K562 (cell line): ENCODE measurements around the gene MACROH2A2. TPM values are rescaled to one million over a fixed set of nuclear protein-coding genes. Genes with fewer than 3 reads are reported as not detected.

Experiments used
- ATAC-seq: fragments of 200-7000 bp; cut with Tn5 transposase; 3 replicates; pipeline ENCODE4 v1.9.1; 2020; ENCODE audit warnings: moderate library complexity
- BruUV-seq: library from RNA; stranded (reverse); fragments of 400-500 nt; replicated peaks from 2 replicates; lab custom pipeline; 2021; lab: Mats Ljungman, UMichigan
- CTCF ChIA-PET: fragments of 300-600 bp; formaldehyde crosslinking; extraction: SDS; loops from one replicate; lab custom pipeline; 2021; ENCODE audit warnings: low intra/inter-chr PET ratio; lab: Yijun Ruan, JAX
- POLR2A ChIA-PET: fragments of 300-600, 350-650 bp; sonication (Branson Sonifier 250); formaldehyde crosslinking; extraction: SDS; loops from one replicate; lab custom pipeline; 2021; ENCODE audit warnings: antibody characterized with exemption, inconsistent platforms; lab: Yijun Ruan, JAX
- DNase-seq, 4 experiments: peaks; one replicate each; pipeline versions ENCODE4 v3.0.0 to v3.0.0-alpha.2; 2011 to 2018; ENCODE audit warnings: low spot score in 3 of 4, mixed read lengths in 3 of 4; ENCODE audit errors: extremely low read depth in 1 of 4
- FAIRE-seq: peaks from 2 replicates; lab custom pipeline; 2011; peaks lifted over from hg19 to GRCh38; lab: Jason Lieb, UNC
- H2AFZ ChIP-seq: 2 replicates; pipeline ENCODE4 v1.6.0; 2011; ENCODE audit warnings: low read depth, low read length, control low read depth, inconsistent platforms
- H3K27ac ChIP-seq: fragments of 200-600 bp; 3 replicates; pipeline ENCODE4 v1.8.0; 2011; ENCODE audit warnings: low read depth, mild to moderate bottlenecking, control low read depth, inconsistent platforms, low read length, moderate library complexity, mixed read lengths; ENCODE audit errors: extremely low read depth
- H3K27me3 ChIP-seq, 2 experiments: fragments of 300-600 bp in 1 of 2; 2 replicates in 1 of 2; 3 replicates in 1 of 2; pipeline versions ENCODE4 v1.6.0 to v1.8.0; 2011; ENCODE audit warnings: inconsistent platforms in 2 of 2, low read length in 2 of 2, mild to moderate bottlenecking in 1 of 2, mixed read lengths in 1 of 2, moderate library complexity in 1 of 2; ENCODE audit not compliant: control insufficient read depth in 2 of 2, insufficient read depth in 2 of 2
- H3K36me3 ChIP-seq: fragments of 300-600 bp; 3 replicates; pipeline ENCODE4 v1.8.0; 2011; ENCODE audit warnings: mild to moderate bottlenecking, low read length, inconsistent platforms; ENCODE audit not compliant: control insufficient read depth, insufficient read depth
- H3K4me1 ChIP-seq, 2 experiments: fragments of 200-600 bp in 1 of 2; replicated peaks in 1 of 2; 2 replicates in 1 of 2; 3 replicates in 1 of 2; pipeline versions ENCODE4 v1.5.1 to v1.8.0; 2011; ENCODE audit warnings: inconsistent platforms in 2 of 2, low read length in 2 of 2, mild to moderate bottlenecking in 1 of 2, mixed read lengths in 1 of 2, moderate library complexity in 1 of 2; ENCODE audit not compliant: control insufficient read depth in 2 of 2, insufficient read depth in 2 of 2
- H3K4me2 ChIP-seq: 2 replicates; pipeline ENCODE4 v1.6.1; 2011; ENCODE audit warnings: low read length, control low read depth, inconsistent platforms, mixed read lengths; ENCODE audit not compliant: insufficient read depth
- H3K4me3 ChIP-seq: fragments of 200-600 bp; sonication (generic), shearing (Covaris generic); 2 replicates; pipeline ENCODE4 v1.5.1; 2016; ENCODE audit warnings: control low read depth, inconsistent platforms
- H3K79me2 ChIP-seq: fragments of 200-600 bp; 3 replicates; pipeline ENCODE4 v1.8.0; 2011; ENCODE audit warnings: low read length, inconsistent platforms; ENCODE audit not compliant: control insufficient read depth, insufficient read depth
- H3K9ac ChIP-seq, 2 experiments: 2 replicates each; pipeline versions ENCODE4 v1.6.0 to v1.6.1; 2011; ENCODE audit warnings: low read depth in 2 of 2, low read length in 2 of 2, control low read depth in 1 of 2, inconsistent platforms in 1 of 2, mild to moderate bottlenecking in 1 of 2, mixed read lengths in 1 of 2; ENCODE audit not compliant: insufficient read depth in 1 of 2
- H3K9me1 ChIP-seq: one replicate; pipeline ENCODE4 v1.6.0; 2011; ENCODE audit warnings: inconsistent platforms, mild to moderate bottlenecking, low read length, moderate library complexity; ENCODE audit not compliant: control insufficient read depth, insufficient read depth
- H3K9me3 ChIP-seq: replicated peaks from 2 replicates; pipeline ENCODE4 v1.5.1; 2011; ENCODE audit warnings: low read depth, low read length, inconsistent platforms; ENCODE audit not compliant: control insufficient read depth, insufficient read depth
- H4K20me1 ChIP-seq: replicated peaks from 2 replicates; pipeline ENCODE4 v1.6.1; 2011; ENCODE audit warnings: low read length, inconsistent platforms, mixed read lengths; ENCODE audit not compliant: control insufficient read depth, insufficient read depth
- BDP1 ChIP-seq: IDR thresholded peaks from 3 replicates; pipeline ENCODE4 v1.6.1; 2011; ENCODE audit not compliant: insufficient read length, insufficient read depth
- CHCHD3 ChIP-seq: fragments of 250-450 bp; sonication (Bioruptor Pico); IDR thresholded peaks from 2 replicates; pipeline ENCODE4 v2.1.2; 2022; ENCODE audit warnings: mild to moderate bottlenecking
- DDX20 ChIP-seq: fragments of 450-650 bp; IDR thresholded peaks from 2 replicates; pipeline ENCODE4 v1.6.1; 2016; ENCODE audit warnings: missing genetic modification characterization, low read depth, mild to moderate bottlenecking, missing compliant biosample characterization, moderate library complexity
- DNMT1 ChIP-seq: fragments of 450-650 bp; IDR thresholded peaks from 2 replicates; pipeline ENCODE4 v1.6.1; 2016; ENCODE audit warnings: antibody characterized with exemption, mild to moderate bottlenecking
- PRPF4 ChIP-seq: fragments of 200-400 bp; formaldehyde crosslinking; IDR thresholded peaks from one replicate; pipeline ENCODE4 v1.6.1; 2017; ENCODE audit warnings: low read length, low read depth, mild to moderate bottlenecking; ENCODE audit not compliant: insufficient read depth, poor library complexity, severe bottlenecking
- SIN3B ChIP-seq: fragments of 450-650 bp; IDR thresholded peaks from 2 replicates; pipeline ENCODE4 v1.6.1; 2017; ENCODE audit warnings: low read depth, mild to moderate bottlenecking, moderate library complexity
- SP1 ChIP-seq: sonication (generic); formaldehyde crosslinking; IDR thresholded peaks from 2 replicates; pipeline ENCODE4 v1.8.1; 2022; ENCODE audit warnings: mild to moderate bottlenecking, missing genetic modification reagents
- ZNF586 ChIP-seq: fragments of 450-650 bp; formaldehyde crosslinking; conservative IDR thresholded peaks from 2 replicates; pipeline ENCODE4 v1.4.0; 2020; ENCODE audit warnings: mild to moderate bottlenecking, moderate library complexity
- WGBS: fragments of 100-300 bp; shearing (Covaris generic); methylation state at CpG from one replicate; pipeline ENCODE4 v1.1.6; 2016; ENCODE audit warnings: low coverage, mixed read lengths; ENCODE audit not compliant: insufficient coverage; ENCODE audit errors: missing lambda C conversion rate; 5-methylcytosine and 5-hydroxymethylcytosine counted together
- in situ Hi-C: fragments of 300-500 bp; cut with MboI; formaldehyde crosslinking; loops from 4 replicates; pipeline ENCODE4 v1.15.0; 2018; ENCODE audit warnings: inconsistent platforms, mixed read lengths
- intact Hi-C: fragments of 100-400 bp; cut with micrococcal nuclease; formaldehyde crosslinking; loops from 2 replicates; pipeline ENCODE4 v1.14.2; 2022
- polyA plus RNA-seq, 8 experiments: library from polyadenylated mRNA; depleted of rRNA in 4 of 8; stranded (reverse) in 5 of 8; unstranded in 3 of 8; fragments of >200 nt; fragmentation: Nextera tagmentation in 2 of 8; fragmentation: Illumina TruSeq in 1 of 8; extraction: Ambion mirVana in 2 of 8; extraction: Trizol in 1 of 8; gene quantifications; 2 replicates each; pipeline versions ENCODE4 v1.2.1 to v1.2.3, GENCODE V29; 2011 to 2014; ENCODE audit warnings: inconsistent platforms in 1 of 8, missing spikeins in 1 of 8
- total RNA-seq, 7 experiments: library from RNA; depleted of rRNA in 6 of 7; stranded (reverse); fragments of >200 nt in 6 of 7; fragmentation: Illumina TruSeq in 2 of 7; extraction: Trizol in 2 of 7; gene quantifications; 2 replicates each; pipeline versions ENCODE4 v1.2.1 to v1.2.3, GENCODE V29; 2011 to 2021; ENCODE audit warnings: low replicate concordance in 1 of 7
- TF ChIP-seq, protein P1 (sequence below): fragments of 450-650 bp; formaldehyde crosslinking; IDR thresholded peaks from 2 replicates; pipeline ENCODE4 v1.4.0; 2020; ENCODE audit warnings: mild to moderate bottlenecking
- TF ChIP-seq, protein P2 (sequence below), 2 experiments: IDR thresholded peaks in 1 of 2; conservative IDR thresholded peaks in 1 of 2; 2 replicates each; pipeline ENCODE4 v1.6.1; 2016; ENCODE audit warnings: low read depth in 2 of 2, mild to moderate bottlenecking in 1 of 2, missing compliant biosample characterization in 1 of 2, missing genetic modification characterization in 1 of 2, moderate library complexity in 1 of 2
- TF ChIP-seq, protein P3 (sequence below): fragments of 450-650 bp; IDR thresholded peaks from 2 replicates; pipeline ENCODE4 v1.6.1; 2016
- TF ChIP-seq, protein P4 (sequence below): fragments of 250-450 bp; sonication (Bioruptor Pico); IDR thresholded peaks from 2 replicates; pipeline ENCODE4 v1.8.0; 2022; ENCODE audit warnings: moderate library complexity, mild to moderate bottlenecking, inconsistent platforms
- TF ChIP-seq, protein P5 (sequence below): IDR thresholded peaks from 2 replicates; pipeline ENCODE4 v1.6.1; 2016; ENCODE audit warnings: missing genetic modification characterization, missing compliant biosample characterization

The MACROH2A2 gene
- total and polyA plus RNA-seq, 9 of the 15 experiments (the other 6 are each of a cell fraction or from before 2014, with no cell fraction given) = 0.07 TPM; not detected in 8

DNA sequence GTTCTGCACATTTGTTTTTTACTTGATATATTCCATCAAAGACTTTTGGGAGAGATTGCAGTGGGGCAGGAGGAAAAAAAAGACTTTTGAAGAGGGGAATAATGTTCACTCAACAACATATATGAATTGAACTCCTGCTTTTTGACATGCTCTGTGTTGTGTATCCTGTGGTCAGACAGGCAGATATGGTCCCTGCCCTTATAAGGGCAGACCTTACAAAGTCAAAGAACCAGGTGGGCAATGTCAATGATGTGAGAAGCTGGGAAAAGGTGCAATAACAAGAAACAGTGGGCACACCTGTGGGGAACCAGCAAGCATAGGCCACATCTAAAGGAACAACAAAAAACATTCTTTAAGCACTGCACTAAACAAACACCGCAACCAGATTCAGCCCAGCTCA is 71.8 kb downstream of the MACROH2A2 start:
- H3K4me1 ChIP-seq = peaks cover 4 to 12% of the 10 kb centered on the region in 2 experiments; a peak in 4 of 5 replicates
- H3K79me2 ChIP-seq = no peaks in the 10 kb centered on the region
- no TSS peak for BruUV-seq
- ChIA-PET CTCF (no interaction called here), POLR2A (interaction anchor here (0.6 to 1.1 kb wide), 2 partner anchors 16 to 46 kb away, joined by 3 to 4 read pairs; partner anchors contain the start of gene SAR1A)
- H3K9me1 ChIP-seq = no peaks in the 10 kb centered on the region
- ATAC-seq (no peak), DNase-seq (no peak), FAIRE-seq (no peak)
- H3K27me3 ChIP-seq = no peaks in the 10 kb centered on the region; a peak in 1 of 5 replicates
- no peaks in the 10 kb centered on the region for H3K9me3 ChIP-seq
- H3K4me2 ChIP-seq = no peak overlapping the region
- H3K27ac ChIP-seq = no peak overlapping the region
- H2AFZ ChIP-seq = no peak overlapping the region
- no peak overlapping the region for H3K4me3 ChIP-seq
- in situ Hi-C loops (no loop called here), intact Hi-C loops (no loop called here)
- 75% methylated on average over 1 of the region's 1 CpG for WGBS
- no peaks in the 10 kb centered on the region; the same call in 1 of the 2 replicates for H4K20me1 ChIP-seq
- no peak overlapping the region for H3K9ac ChIP-seq
- H3K36me3 ChIP-seq = peaks cover 10% of the 10 kb centered on the region; the same call in 2 of the 3 replicates
- TF ChIP-seq CHCHD3 (CRISPR knock-in tag) (no peak), SIN3B (no peak), DDX20 (tag) (no peak), PRPF4 (no peak), ZNF586 (CRISPR knock-in tag) (no peak), DNMT1 (no peak), SP1 (CRISPR knock-in tag) (no peak), BDP1 (no peak)
- TF ChIP-seq, protein P1, sequence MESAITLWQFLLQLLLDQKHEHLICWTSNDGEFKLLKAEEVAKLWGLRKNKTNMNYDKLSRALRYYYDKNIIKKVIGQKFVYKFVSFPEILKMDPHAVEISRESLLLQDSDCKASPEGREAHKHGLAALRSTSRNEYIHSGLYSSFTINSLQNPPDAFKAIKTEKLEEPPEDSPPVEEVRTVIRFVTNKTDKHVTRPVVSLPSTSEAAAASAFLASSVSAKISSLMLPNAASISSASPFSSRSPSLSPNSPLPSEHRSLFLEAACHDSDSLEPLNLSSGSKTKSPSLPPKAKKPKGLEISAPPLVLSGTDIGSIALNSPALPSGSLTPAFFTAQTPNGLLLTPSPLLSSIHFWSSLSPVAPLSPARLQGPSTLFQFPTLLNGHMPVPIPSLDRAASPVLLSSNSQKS (CRISPR knock-in tag) = no peak
- TF ChIP-seq, protein P2, sequence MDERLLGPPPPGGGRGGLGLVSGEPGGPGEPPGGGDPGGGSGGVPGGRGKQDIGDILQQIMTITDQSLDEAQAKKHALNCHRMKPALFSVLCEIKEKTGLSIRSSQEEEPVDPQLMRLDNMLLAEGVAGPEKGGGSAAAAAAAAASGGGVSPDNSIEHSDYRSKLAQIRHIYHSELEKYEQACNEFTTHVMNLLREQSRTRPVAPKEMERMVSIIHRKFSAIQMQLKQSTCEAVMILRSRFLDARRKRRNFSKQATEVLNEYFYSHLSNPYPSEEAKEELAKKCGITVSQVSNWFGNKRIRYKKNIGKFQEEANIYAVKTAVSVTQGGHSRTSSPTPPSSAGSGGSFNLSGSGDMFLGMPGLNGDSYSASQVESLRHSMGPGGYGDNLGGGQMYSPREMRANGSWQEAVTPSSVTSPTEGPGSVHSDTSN (CRISPR knock-in tag; IDR thresholded peaks at IDR 0.05; ENCODE audit: low read depth) = no peak
- TF ChIP-seq, protein P2 (tag; conservative IDR thresholded peaks at IDR 0.05; ENCODE audit: low read depth) = no peak
- TF ChIP-seq, protein P3, sequence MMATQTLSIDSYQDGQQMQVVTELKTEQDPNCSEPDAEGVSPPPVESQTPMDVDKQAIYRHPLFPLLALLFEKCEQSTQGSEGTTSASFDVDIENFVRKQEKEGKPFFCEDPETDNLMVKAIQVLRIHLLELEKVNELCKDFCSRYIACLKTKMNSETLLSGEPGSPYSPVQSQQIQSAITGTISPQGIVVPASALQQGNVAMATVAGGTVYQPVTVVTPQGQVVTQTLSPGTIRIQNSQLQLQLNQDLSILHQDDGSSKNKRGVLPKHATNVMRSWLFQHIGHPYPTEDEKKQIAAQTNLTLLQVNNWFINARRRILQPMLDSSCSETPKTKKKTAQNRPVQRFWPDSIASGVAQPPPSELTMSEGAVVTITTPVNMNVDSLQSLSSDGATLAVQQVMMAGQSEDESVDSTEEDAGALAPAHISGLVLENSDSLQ = no peak
- TF ChIP-seq, protein P4, sequence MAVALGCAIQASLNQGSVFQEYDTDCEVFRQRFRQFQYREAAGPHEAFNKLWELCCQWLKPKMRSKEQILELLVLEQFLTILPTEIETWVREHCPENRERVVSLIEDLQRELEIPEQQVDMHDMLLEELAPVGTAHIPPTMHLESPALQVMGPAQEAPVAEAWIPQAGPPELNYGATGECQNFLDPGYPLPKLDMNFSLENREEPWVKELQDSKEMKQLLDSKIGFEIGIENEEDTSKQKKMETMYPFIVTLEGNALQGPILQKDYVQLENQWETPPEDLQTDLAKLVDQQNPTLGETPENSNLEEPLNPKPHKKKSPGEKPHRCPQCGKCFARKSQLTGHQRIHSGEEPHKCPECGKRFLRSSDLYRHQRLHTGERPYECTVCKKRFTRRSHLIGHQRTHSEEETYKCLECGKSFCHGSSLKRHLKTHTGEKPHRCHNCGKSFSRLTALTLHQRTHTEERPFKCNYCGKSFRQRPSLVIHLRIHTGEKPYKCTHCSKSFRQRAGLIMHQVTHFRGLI (CRISPR knock-in tag) = no peak
- TF ChIP-seq, protein P5, sequence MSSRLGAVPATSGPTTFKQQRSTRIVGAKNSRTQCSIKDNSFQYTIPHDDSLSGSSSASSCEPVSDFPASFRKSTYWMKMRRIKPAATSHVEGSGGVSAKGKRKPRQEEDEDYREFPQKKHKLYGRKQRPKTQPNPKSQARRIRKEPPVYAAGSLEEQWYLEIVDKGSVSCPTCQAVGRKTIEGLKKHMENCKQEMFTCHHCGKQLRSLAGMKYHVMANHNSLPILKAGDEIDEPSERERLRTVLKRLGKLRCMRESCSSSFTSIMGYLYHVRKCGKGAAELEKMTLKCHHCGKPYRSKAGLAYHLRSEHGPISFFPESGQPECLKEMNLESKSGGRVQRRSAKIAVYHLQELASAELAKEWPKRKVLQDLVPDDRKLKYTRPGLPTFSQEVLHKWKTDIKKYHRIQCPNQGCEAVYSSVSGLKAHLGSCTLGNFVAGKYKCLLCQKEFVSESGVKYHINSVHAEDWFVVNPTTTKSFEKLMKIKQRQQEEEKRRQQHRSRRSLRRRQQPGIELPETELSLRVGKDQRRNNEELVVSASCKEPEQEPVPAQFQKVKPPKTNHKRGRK (tag) = no peak
